IMR-90 (cell line): ENCODE results near the gene SEMA5A. TPM values are rescaled to one million over a fixed set of nuclear protein-coding genes. Genes with fewer than 3 reads are reported as not detected.

ENCODE experiments used
- ATAC-seq: fragments of 200-7000 bp; cut with Tn5 transposase; 2 replicates; pipeline ENCODE4 v1.9.1; 2020; ENCODE audit warnings: low read depth, mild to moderate bottlenecking, moderate library complexity
- BruUV-seq: library from RNA; stranded (reverse); fragments of 400-500 nt; replicated peaks from 2 replicates; lab custom pipeline; 2021; lab: Mats Ljungman, UMichigan
- CTCF ChIA-PET: fragments of 300-600 bp; formaldehyde crosslinking; extraction: SDS; loops from one replicate; lab custom pipeline; 2021; ENCODE audit warnings: antibody characterized with exemption; lab: Yijun Ruan, JAX
- POLR2A ChIA-PET: fragments of 300-600 bp; sonication (Branson Sonifier 250); formaldehyde crosslinking; loops from one replicate; lab custom pipeline; 2022; ENCODE audit warnings: antibody characterized with exemption; ENCODE audit not compliant: unreplicated experiment; lab: Charles Lee
- DNase-seq: peaks from one replicate; pipeline ENCODE4 v3.0.0; 2013
- H2AFZ ChIP-seq: replicated peaks from 2 replicates; pipeline ENCODE3; 2013; ENCODE audit warnings: low read length, mild to moderate bottlenecking; ENCODE audit not compliant: poor library complexity
- H2AK5ac ChIP-seq: 2 replicates; pipeline ENCODE4 v1.6.1; 2013; ENCODE audit warnings: low read depth, low read length, inconsistent platforms
- H2AK9ac ChIP-seq: replicated peaks from 2 replicates; pipeline ENCODE3; 2013; ENCODE audit warnings: mild to moderate bottlenecking, low read depth, low read length, moderate library complexity; ENCODE audit not compliant: poor library complexity
- H2BK120ac ChIP-seq: 2 replicates; pipeline ENCODE4 v1.6.1; 2013; ENCODE audit warnings: low read depth, low read length, inconsistent platforms
- H2BK15ac ChIP-seq: 3 replicates; pipeline ENCODE4 v1.6.1; 2013; ENCODE audit warnings: low read depth, low read length, inconsistent platforms
- H2BK20ac ChIP-seq: 2 replicates; pipeline ENCODE4 v1.6.1; 2013; ENCODE audit warnings: low read depth, mild to moderate bottlenecking, inconsistent platforms, low read length, moderate library complexity
- H2BK5ac ChIP-seq: 2 replicates; pipeline ENCODE4 v1.6.1; 2013; ENCODE audit warnings: mild to moderate bottlenecking, low read depth, low read length, inconsistent platforms; ENCODE audit not compliant: poor library complexity, severe bottlenecking
- H3K14ac ChIP-seq: replicated peaks from 2 replicates; pipeline ENCODE4 v1.6.1; 2013; ENCODE audit warnings: low read depth, low read length, inconsistent platforms
- H3K18ac ChIP-seq: 2 replicates; pipeline ENCODE4 v1.6.1; 2013; ENCODE audit warnings: low read depth, low read length, control low read depth
- H3K23ac ChIP-seq: 2 replicates; pipeline ENCODE4 v1.6.1; 2013; ENCODE audit warnings: low read depth, low read length, inconsistent platforms
- H3K27ac ChIP-seq: 2 replicates; pipeline ENCODE4 v1.5.1; 2013; ENCODE audit warnings: mild to moderate bottlenecking, control low read depth, low read length; ENCODE audit not compliant: insufficient read depth
- H3K27me3 ChIP-seq: 2 replicates; pipeline ENCODE4 v1.6.1; 2013; ENCODE audit warnings: low read length; ENCODE audit not compliant: control insufficient read depth, insufficient read depth
- H3K36me3 ChIP-seq: 2 replicates; pipeline ENCODE4 v1.6.1; 2013; ENCODE audit warnings: low read length, mixed read lengths; ENCODE audit not compliant: control insufficient read depth, insufficient read depth
- H3K4ac ChIP-seq: 2 replicates; pipeline ENCODE4 v1.6.1; 2013; ENCODE audit warnings: low read depth, low read length, inconsistent platforms
- H3K4me1 ChIP-seq: 2 replicates; pipeline ENCODE4 v1.6.1; 2013; ENCODE audit warnings: low read length, mixed read lengths; ENCODE audit not compliant: control insufficient read depth, insufficient read depth
- H3K4me2 ChIP-seq: 2 replicates; pipeline ENCODE4 v1.6.1; 2013; ENCODE audit warnings: low read depth, mild to moderate bottlenecking, control low read depth, low read length, moderate library complexity
- H3K4me3 ChIP-seq: 2 replicates; pipeline ENCODE4 v1.5.1; 2013; ENCODE audit warnings: low read depth, mild to moderate bottlenecking, control low read depth, low read length, moderate library complexity; ENCODE audit not compliant: insufficient read depth
- H3K56ac ChIP-seq: 2 replicates; pipeline ENCODE4 v1.6.1; 2013; ENCODE audit warnings: low read length, inconsistent platforms; ENCODE audit not compliant: insufficient read depth; ENCODE audit errors: extremely low read depth
- H3K79me1 ChIP-seq, 2 experiments: 2 replicates each; pipeline ENCODE4 v1.6.1; 2013; ENCODE audit warnings: low read length in 2 of 2, inconsistent platforms in 1 of 2, low read depth in 1 of 2
- H3K9ac ChIP-seq: 2 replicates; pipeline ENCODE4 v1.6.1; 2013; ENCODE audit warnings: low read depth, low read length, control low read depth
- H3K9me1 ChIP-seq: 2 replicates; pipeline ENCODE4 v1.6.1; 2013; ENCODE audit warnings: low read length, inconsistent platforms; ENCODE audit not compliant: insufficient read depth
- H3K9me3 ChIP-seq: 2 replicates; pipeline ENCODE4 v1.6.1; 2013; ENCODE audit warnings: low read length; ENCODE audit not compliant: control insufficient read depth, insufficient read depth
- H4K20me1 ChIP-seq: 2 replicates; pipeline ENCODE4 v1.6.1; 2013; ENCODE audit warnings: low read length, inconsistent platforms; ENCODE audit not compliant: insufficient read depth
- H4K5ac ChIP-seq: 2 replicates; pipeline ENCODE4 v1.6.1; 2013; ENCODE audit warnings: mild to moderate bottlenecking, low read depth, low read length, control low read depth
- H4K8ac ChIP-seq, 2 experiments: 2 replicates each; pipeline ENCODE4 v1.6.1; 2013; ENCODE audit warnings: low read depth in 2 of 2, low read length in 2 of 2, control low read depth in 1 of 2, inconsistent platforms in 1 of 2
- H4K91ac ChIP-seq: 2 replicates; pipeline ENCODE4 v1.6.1; 2013; ENCODE audit warnings: low read depth, low read length, inconsistent platforms; ENCODE audit not compliant: insufficient read depth
- BHLHE40 ChIP-seq: fragments of 150-350 bp; IDR thresholded peaks from 2 replicates; pipeline ENCODE4 v1.6.1; 2016; ENCODE audit warnings: mild to moderate bottlenecking, low read depth, low read length
- MAFK ChIP-seq: IDR thresholded peaks from 2 replicates; pipeline ENCODE4 v1.6.1; 2012; ENCODE audit warnings: low read depth, low read length, improper control_type of control experiment
- MAZ ChIP-seq: IDR thresholded peaks from 2 replicates; pipeline ENCODE4 v1.6.1; 2012; ENCODE audit warnings: low read depth, mild to moderate bottlenecking, low read length, improper control_type of control experiment, moderate library complexity, borderline replicate concordance
- MXI1 ChIP-seq: IDR thresholded peaks from 2 replicates; pipeline ENCODE4 v1.6.1; 2012; ENCODE audit warnings: low read depth, mild to moderate bottlenecking, low read length, moderate library complexity, borderline replicate concordance
- POLR2A ChIP-seq: IDR thresholded peaks from 2 replicates; pipeline ENCODE4 v1.6.1; 2012; ENCODE audit warnings: mild to moderate bottlenecking, low read depth, low read length
- RAD21 ChIP-seq: IDR thresholded peaks from 2 replicates; pipeline ENCODE4 v1.6.1; 2012; ENCODE audit warnings: low read length, improper control_type of control experiment
- RCOR1 ChIP-seq: IDR thresholded peaks from 2 replicates; pipeline ENCODE4 v1.6.1; 2012; ENCODE audit warnings: mild to moderate bottlenecking, low read length, improper control_type of control experiment; ENCODE audit not compliant: insufficient replicate concordance
- RFX5 ChIP-seq: IDR thresholded peaks from 2 replicates; pipeline ENCODE4 v1.8.0; 2012; ENCODE audit warnings: low read depth, mild to moderate bottlenecking, low read length, moderate library complexity
- WGBS, 2 experiments: methylation state at CpG; one replicate each; pipeline versions ENCODE4 v1.1.5 to v1.1.7; 2013; ENCODE audit warnings: missing lambda C conversion rate in 2 of 2; ENCODE audit not compliant: insufficient read length in 1 of 2; ENCODE audit errors: extremely low coverage in 2 of 2; 5-methylcytosine and 5-hydroxymethylcytosine counted together
- dilution Hi-C: fragments of 300-500 bp; cut with HindIII; formaldehyde crosslinking; loops from one replicate; pipeline ENCODE4 v1.14.3; 2018; ENCODE audit warnings: low sequenced_read_pairs; ENCODE audit not compliant: unreplicated experiment
- in situ Hi-C: fragments of 300-500 bp; cut with MboI; formaldehyde crosslinking; loops from 3 replicates; pipeline ENCODE4 v1.14.3; 2019; ENCODE audit warnings: low sequenced_read_pairs, inconsistent platforms, mixed read lengths
- intact Hi-C: fragments of 100-400 bp; cut with micrococcal nuclease; formaldehyde crosslinking; loops from 2 replicates; pipeline ENCODE4 v1.10.0; 2022
- polyA plus RNA-seq, 3 experiments: library from polyadenylated mRNA; depleted of rRNA; stranded (reverse); fragments of >200 nt; gene quantifications; 2 replicates each; pipeline ENCODE4 v1.2.3, GENCODE V29; 2012; ENCODE audit warnings: low replicate concordance in 1 of 3
- total RNA-seq: library from RNA; depleted of rRNA; stranded (reverse); fragments of >200 nt; gene quantifications from 2 replicates; pipeline ENCODE4 v1.2.3, GENCODE V29; 2012
- TF ChIP-seq, protein P1 (sequence below): fragments of 150-350 bp; IDR thresholded peaks from 2 replicates; pipeline ENCODE4 v1.6.1; 2016; ENCODE audit warnings: low read depth, mild to moderate bottlenecking, low read length, moderate library complexity, borderline replicate concordance
- TF ChIP-seq, protein P2 (sequence below): conservative IDR thresholded peaks from 2 replicates; pipeline ENCODE4 v1.5.1; 2012; ENCODE audit warnings: mild to moderate bottlenecking, low read depth, low read length, improper control_type of control experiment
- TF ChIP-seq, protein P3 (sequence below): fragments of 150-350 bp; IDR thresholded peaks from 2 replicates; pipeline ENCODE4 v1.6.1; 2017; ENCODE audit warnings: mild to moderate bottlenecking, antibody characterized with exemption, low read length, low read depth

Gene SEMA5A
- total and polyA plus RNA-seq, 2 of the 4 experiments (the other 2 are of a cell fraction), result 8.2 to 9.9 TPM

DNA sequence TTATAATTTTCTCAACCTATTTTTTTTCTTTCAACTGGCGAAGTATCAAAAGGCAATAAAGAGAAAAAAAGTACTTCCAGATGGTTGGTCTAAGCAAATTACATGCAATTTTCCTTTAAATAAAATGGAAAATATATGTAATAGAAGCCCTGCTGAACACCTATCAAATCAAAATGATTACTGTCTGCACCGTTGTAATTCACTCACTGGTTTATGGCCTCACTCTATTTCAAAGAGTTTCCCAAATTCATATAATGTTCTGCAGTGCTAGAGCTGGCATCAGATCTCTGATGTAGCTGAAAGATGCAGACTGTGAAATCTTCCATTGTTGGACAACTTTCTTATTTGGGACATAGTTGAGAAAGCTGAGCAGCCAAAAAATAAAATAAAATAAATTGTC, 130.3 kb downstream of the SEMA5A start:
- Histone ChIP-seq H4K91ac (no peak overlapping the region), H4K20me1 (peaks cover 3% of the 10 kb centered on the region; the same call in 1 of the 2 replicates), H3K23ac (no peak overlapping the region), H3K9ac (no peak overlapping the region), H3K4me3 (no peak overlapping the region), H2AK9ac (no peak overlapping the region), H3K27ac (no peak overlapping the region), H3K4me1 (no peaks in the 10 kb centered on the region), H2BK20ac (no peak overlapping the region), H4K8ac (no peak overlapping the region), H3K9me3 (no peaks in the 10 kb centered on the region; the same call in 1 of the 2 replicates), H3K18ac (no peak overlapping the region), H2AFZ (no peak overlapping the region), H2BK120ac (no peak overlapping the region), H4K5ac (no peak overlapping the region), H3K9me1 (peaks cover 6% of the 10 kb centered on the region; the same call in 1 of the 2 replicates), H3K27me3 (no peaks in the 10 kb centered on the region), H2BK5ac (no peak overlapping the region), H3K79me1 (peaks cover 10 to 20% of the 10 kb centered on the region in 2 experiments), H3K36me3 (peaks cover 5% of the 10 kb centered on the region), H2AK5ac (no peak overlapping the region), H3K14ac (no peak overlapping the region), H3K4me2 (no peak overlapping the region), H3K4ac (no peak overlapping the region), H3K56ac (no peak overlapping the region), H2BK15ac (no peak overlapping the region)
- CTCF ChIA-PET, result no interaction called here
- TF ChIP-seq RFX5 (no peak), BHLHE40 (no peak), RCOR1 (no peak), MAFK (no peak), POLR2A (no peak), RAD21 (no peak), MAZ (no peak), MXI1 (no peak)
- TF ChIP-seq, protein P1, sequence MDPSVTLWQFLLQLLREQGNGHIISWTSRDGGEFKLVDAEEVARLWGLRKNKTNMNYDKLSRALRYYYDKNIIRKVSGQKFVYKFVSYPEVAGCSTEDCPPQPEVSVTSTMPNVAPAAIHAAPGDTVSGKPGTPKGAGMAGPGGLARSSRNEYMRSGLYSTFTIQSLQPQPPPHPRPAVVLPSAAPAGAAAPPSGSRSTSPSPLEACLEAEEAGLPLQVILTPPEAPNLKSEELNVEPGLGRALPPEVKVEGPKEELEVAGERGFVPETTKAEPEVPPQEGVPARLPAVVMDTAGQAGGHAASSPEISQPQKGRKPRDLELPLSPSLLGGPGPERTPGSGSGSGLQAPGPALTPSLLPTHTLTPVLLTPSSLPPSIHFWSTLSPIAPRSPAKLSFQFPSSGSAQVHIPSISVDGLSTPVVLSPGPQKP, result no peak
- TF ChIP-seq, protein P2, sequence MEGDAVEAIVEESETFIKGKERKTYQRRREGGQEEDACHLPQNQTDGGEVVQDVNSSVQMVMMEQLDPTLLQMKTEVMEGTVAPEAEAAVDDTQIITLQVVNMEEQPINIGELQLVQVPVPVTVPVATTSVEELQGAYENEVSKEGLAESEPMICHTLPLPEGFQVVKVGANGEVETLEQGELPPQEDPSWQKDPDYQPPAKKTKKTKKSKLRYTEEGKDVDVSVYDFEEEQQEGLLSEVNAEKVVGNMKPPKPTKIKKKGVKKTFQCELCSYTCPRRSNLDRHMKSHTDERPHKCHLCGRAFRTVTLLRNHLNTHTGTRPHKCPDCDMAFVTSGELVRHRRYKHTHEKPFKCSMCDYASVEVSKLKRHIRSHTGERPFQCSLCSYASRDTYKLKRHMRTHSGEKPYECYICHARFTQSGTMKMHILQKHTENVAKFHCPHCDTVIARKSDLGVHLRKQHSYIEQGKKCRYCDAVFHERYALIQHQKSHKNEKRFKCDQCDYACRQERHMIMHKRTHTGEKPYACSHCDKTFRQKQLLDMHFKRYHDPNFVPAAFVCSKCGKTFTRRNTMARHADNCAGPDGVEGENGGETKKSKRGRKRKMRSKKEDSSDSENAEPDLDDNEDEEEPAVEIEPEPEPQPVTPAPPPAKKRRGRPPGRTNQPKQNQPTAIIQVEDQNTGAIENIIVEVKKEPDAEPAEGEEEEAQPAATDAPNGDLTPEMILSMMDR, result no peak
- TF ChIP-seq, protein P3, sequence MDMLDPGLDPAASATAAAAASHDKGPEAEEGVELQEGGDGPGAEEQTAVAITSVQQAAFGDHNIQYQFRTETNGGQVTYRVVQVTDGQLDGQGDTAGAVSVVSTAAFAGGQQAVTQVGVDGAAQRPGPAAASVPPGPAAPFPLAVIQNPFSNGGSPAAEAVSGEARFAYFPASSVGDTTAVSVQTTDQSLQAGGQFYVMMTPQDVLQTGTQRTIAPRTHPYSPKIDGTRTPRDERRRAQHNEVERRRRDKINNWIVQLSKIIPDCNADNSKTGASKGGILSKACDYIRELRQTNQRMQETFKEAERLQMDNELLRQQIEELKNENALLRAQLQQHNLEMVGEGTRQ, result no peak
- intact Hi-C loops, result no loop called here
- dilution Hi-C loops, result no loop called here
- ATAC-seq (no peak), DNase-seq (no peak)
- POLR2A ChIA-PET, result no interaction called here
- in situ Hi-C loops, result no loop called here
- BruUV-seq, result no TSS peak
- WGBS, 2 experiments, result no CpG with 5 or more reads among the region's 2 CpGs
